H1 (cell line): ENCODE results near the gene SQOR. TPM values are rescaled to one million over a fixed set of nuclear protein-coding genes. Genes with fewer than 3 reads are reported as not detected.

Source experiments
- CTCF ChIA-PET: fragments of 300-600 bp; sonication (Branson Sonifier 250); formaldehyde crosslinking; loops from one replicate; lab custom pipeline; 2021; ENCODE audit not compliant: partially characterized antibody; lab: Charles Lee
- POLR2A ChIA-PET: fragments of 300-600 bp; sonication (Branson Sonifier 250); formaldehyde crosslinking; loops from one replicate; lab custom pipeline; 2021; ENCODE audit warnings: inconsistent platforms; ENCODE audit not compliant: partially characterized antibody; lab: Charles Lee
- DNase-seq, 2 experiments: peaks; one replicate each; pipeline versions ENCODE4 v3.0.0 to v3.0.0-alpha.2; 2010 to 2022; ENCODE audit warnings: low spot score in 2 of 2, low read depth in 1 of 2, mixed read lengths in 1 of 2
- FAIRE-seq: peaks from 2 replicates; lab custom pipeline; 2011; peaks lifted over from hg19 to GRCh38; lab: Jason Lieb, UNC
- H2AFZ ChIP-seq: 2 replicates; pipeline ENCODE4 v1.8.1; 2012; ENCODE audit warnings: low read length, inconsistent platforms
- H2AK5ac ChIP-seq: 2 replicates; pipeline ENCODE4 v1.6.1; 2013; ENCODE audit warnings: low read depth, low read length
- H2BK120ac ChIP-seq: replicated peaks from 2 replicates; pipeline ENCODE3; 2013; ENCODE audit warnings: low read depth, low read length, inconsistent platforms
- H2BK12ac ChIP-seq: 2 replicates; pipeline ENCODE4 v1.6.1; 2013; ENCODE audit warnings: low read depth, low read length
- H2BK15ac ChIP-seq: 2 replicates; pipeline ENCODE4 v1.6.1; 2013; ENCODE audit warnings: low read length
- H2BK20ac ChIP-seq: 2 replicates; pipeline ENCODE4 v1.6.1; 2013; ENCODE audit warnings: low read length
- H2BK5ac ChIP-seq: 2 replicates; pipeline ENCODE4 v1.6.1; 2013; ENCODE audit warnings: low read depth, low read length
- H3K14ac ChIP-seq: 2 replicates; pipeline ENCODE4 v1.6.1; 2013; ENCODE audit warnings: inconsistent platforms; ENCODE audit not compliant: insufficient read length
- H3K18ac ChIP-seq: 2 replicates; pipeline ENCODE4 v1.6.1; 2013; ENCODE audit warnings: low read length; ENCODE audit errors: extremely low read depth
- H3K23ac ChIP-seq: 2 replicates; pipeline ENCODE4 v1.6.1; 2013; ENCODE audit warnings: inconsistent platforms; ENCODE audit not compliant: insufficient read length
- H3K23me2 ChIP-seq: 2 replicates; pipeline ENCODE4 v1.6.1; 2013; ENCODE audit warnings: low read depth, low read length
- H3K27ac ChIP-seq: 2 replicates; pipeline ENCODE4 v1.6.1; 2011; ENCODE audit warnings: low read depth, low read length, inconsistent platforms
- H3K27me3 ChIP-seq, 4 experiments: replicated peaks in 1 of 4; 1 replicate in 1 of 4; 2 replicates in 3 of 4; pipeline versions ENCODE4 v1.6.1 to v1.8.1; 2011 to 2013; ENCODE audit warnings: low read length in 3 of 4, mild to moderate bottlenecking in 3 of 4, inconsistent platforms in 2 of 4, mixed read lengths in 2 of 4, moderate library complexity in 1 of 4; ENCODE audit not compliant: control insufficient read depth in 3 of 4, insufficient read depth in 3 of 4; ENCODE audit errors: extremely low read depth in 1 of 4
- H3K36me3 ChIP-seq, 4 experiments: 2 replicates each; pipeline versions ENCODE4 v1.6.1 to v1.8.1; 2011 to 2013; ENCODE audit warnings: mild to moderate bottlenecking in 4 of 4, low read length in 3 of 4, moderate library complexity in 2 of 4, control low read depth in 1 of 4, inconsistent platforms in 1 of 4; ENCODE audit not compliant: insufficient read depth in 4 of 4, control insufficient read depth in 2 of 4
- H3K4ac ChIP-seq: replicated peaks from 2 replicates; pipeline ENCODE3; 2013; ENCODE audit warnings: low read length, low read depth, mixed read lengths, inconsistent platforms; ENCODE audit not compliant: insufficient read length
- H3K4me1 ChIP-seq, 4 experiments: replicated peaks in 1 of 4; 1 replicate in 1 of 4; 2 replicates in 3 of 4; pipeline versions ENCODE4 v1.6.1 to v1.8.1; 2011 to 2013; ENCODE audit warnings: low read length in 3 of 4, inconsistent platforms in 2 of 4, mixed read lengths in 1 of 4; ENCODE audit not compliant: insufficient read depth in 4 of 4, control insufficient read depth in 3 of 4
- H3K4me2 ChIP-seq, 2 experiments: 2 replicates each; pipeline versions ENCODE4 v1.6.1 to v1.8.1; 2011 to 2013; ENCODE audit warnings: low read depth in 2 of 2, low read length in 2 of 2, control low read depth in 1 of 2, inconsistent platforms in 1 of 2, mild to moderate bottlenecking in 1 of 2; ENCODE audit not compliant: insufficient read depth in 1 of 2
- H3K4me3 ChIP-seq, 4 experiments: fragments of 200-600, 300-600 bp in 1 of 4; sonication (generic), shearing (Covaris generic), sonication (Bioruptor Twin) in 1 of 4; 2 replicates each; pipeline versions ENCODE4 v1.5.1 to v1.8.1; 2011 to 2016; ENCODE audit warnings: low read length in 4 of 4, low read depth in 3 of 4, control low read depth in 2 of 4, inconsistent platforms in 2 of 4, mild to moderate bottlenecking in 2 of 4, mixed read lengths in 1 of 4, moderate library complexity in 1 of 4; ENCODE audit not compliant: insufficient read depth in 2 of 4; ENCODE audit errors: extremely low read depth in 1 of 4
- H3K56ac ChIP-seq: replicated peaks from 2 replicates; pipeline ENCODE3; 2013; ENCODE audit warnings: low read depth, mild to moderate bottlenecking, mixed read lengths, low read length, inconsistent platforms; ENCODE audit not compliant: insufficient read length
- H3K79me1 ChIP-seq: 2 replicates; pipeline ENCODE4 v1.6.1; 2013; ENCODE audit warnings: low read depth, low read length, control low read depth
- H3K79me2 ChIP-seq, 2 experiments: 2 replicates each; pipeline versions ENCODE4 v1.6.1 to v1.8.1; 2012 to 2013; ENCODE audit warnings: low read length in 2 of 2, mild to moderate bottlenecking in 2 of 2, inconsistent platforms in 1 of 2; ENCODE audit not compliant: insufficient read depth in 2 of 2, control insufficient read depth in 1 of 2
- H3K9ac ChIP-seq, 4 experiments: replicated peaks in 1 of 4; 1 replicate in 1 of 4; 2 replicates in 3 of 4; pipeline versions ENCODE4 v1.6.1 to v1.8.1; 2011 to 2013; ENCODE audit warnings: low read depth in 3 of 4, low read length in 3 of 4, control low read depth in 2 of 4, mild to moderate bottlenecking in 2 of 4, moderate library complexity in 2 of 4, inconsistent platforms in 1 of 4; ENCODE audit errors: extremely low read depth in 1 of 4
- H3K9me3 ChIP-seq, 2 experiments: 2 replicates each; pipeline versions ENCODE4 v1.6.1 to v1.8.1; 2012 to 2013; ENCODE audit warnings: mild to moderate bottlenecking in 2 of 2, moderate library complexity in 2 of 2, control low read depth in 1 of 2, inconsistent platforms in 1 of 2, low read depth in 1 of 2, low read length in 1 of 2, mixed read lengths in 1 of 2; ENCODE audit not compliant: insufficient read depth in 2 of 2
- H4K20me1 ChIP-seq, 2 experiments: replicated peaks in 1 of 2; 2 replicates each; pipeline versions ENCODE3 to v1.8.1; 2011 to 2013; ENCODE audit warnings: inconsistent platforms in 2 of 2, low read length in 2 of 2, mild to moderate bottlenecking in 1 of 2; ENCODE audit not compliant: insufficient read depth in 2 of 2, control insufficient read depth in 1 of 2
- H4K5ac ChIP-seq: 2 replicates; pipeline ENCODE4 v1.6.1; 2013; ENCODE audit warnings: low read length, low read depth, mixed read lengths, inconsistent platforms; ENCODE audit not compliant: insufficient read length
- H4K8ac ChIP-seq: 2 replicates; pipeline ENCODE4 v1.8.0; 2013; ENCODE audit warnings: mild to moderate bottlenecking, moderate library complexity, low read length, inconsistent platforms; ENCODE audit not compliant: insufficient read depth; ENCODE audit errors: extremely low read depth
- H4K91ac ChIP-seq: replicated peaks from 2 replicates; pipeline ENCODE3; 2013; ENCODE audit warnings: low read length, mixed read lengths, inconsistent platforms; ENCODE audit not compliant: insufficient read length
- GTF2F1 ChIP-seq: IDR thresholded peaks from 2 replicates; pipeline ENCODE4 v1.6.1; 2012; ENCODE audit warnings: low read depth, low read length, improper control_type of control experiment, borderline replicate concordance
- JUND ChIP-seq: IDR thresholded peaks from 2 replicates; pipeline ENCODE4 v1.6.1; 2011; ENCODE audit warnings: mild to moderate bottlenecking, improper control_type of control experiment, low read length
- POU5F1 ChIP-seq: IDR thresholded peaks from 2 replicates; pipeline ENCODE4 v1.6.1; 2011; ENCODE audit warnings: low read depth, mild to moderate bottlenecking, low read length, moderate library complexity
- RAD21 ChIP-seq, 2 experiments: IDR thresholded peaks in 1 of 2; conservative IDR thresholded peaks in 1 of 2; 2 replicates each; pipeline ENCODE4 v1.6.1; 2011; ENCODE audit warnings: low read depth in 2 of 2, low read length in 2 of 2, improper control_type of control experiment in 1 of 2, inconsistent platforms in 1 of 2, mild to moderate bottlenecking in 1 of 2, moderate library complexity in 1 of 2
- SAP30 ChIP-seq: fragments of 300-600 bp; sonication (generic); IDR thresholded peaks from 2 replicates; pipeline ENCODE4 v1.7.1; 2012; ENCODE audit warnings: low read length, moderate library complexity, mild to moderate bottlenecking, inconsistent platforms; ENCODE audit not compliant: insufficient read depth, insufficient replicate concordance
- SIX5 ChIP-seq: IDR thresholded peaks from 2 replicates; pipeline ENCODE4 v1.6.1; 2011; ENCODE audit warnings: mild to moderate bottlenecking, low read depth, low read length
- SP1 ChIP-seq: IDR thresholded peaks from 2 replicates; pipeline ENCODE4 v1.6.1; 2011; ENCODE audit warnings: low read depth, low read length
- SP4 ChIP-seq: IDR thresholded peaks from 2 replicates; pipeline ENCODE4 v1.6.1; 2012; ENCODE audit warnings: low read length, inconsistent platforms
- SUZ12 ChIP-seq: fragments of 200-600 bp; sonication (generic); IDR thresholded peaks from 2 replicates; pipeline ENCODE4 v1.6.1; 2012; ENCODE audit warnings: mild to moderate bottlenecking, inconsistent platforms, low read length, moderate library complexity, mixed read lengths
- TEAD4 ChIP-seq: IDR thresholded peaks from 2 replicates; pipeline ENCODE4 v1.6.1; 2012; ENCODE audit warnings: low read depth, low read length, inconsistent platforms, mixed read lengths
- WGBS, 2 experiments: shearing (Covaris generic) in 1 of 2; methylation state at CpG; one replicate each; pipeline versions ENCODE4 v1.1.6 to v1.1.7; 2013 to 2015; ENCODE audit warnings: low lambda C conversion rate in 2 of 2, mixed read lengths in 2 of 2, inconsistent platforms in 1 of 2, low coverage in 1 of 2, missing lambda C conversion rate in 1 of 2; ENCODE audit not compliant: insufficient replicate concordance in 2 of 2, insufficient coverage in 1 of 2, insufficient read length in 1 of 2; ENCODE audit errors: extremely low coverage in 1 of 2, missing lambda C conversion rate in 1 of 2; 5-methylcytosine and 5-hydroxymethylcytosine counted together
- polyA plus RNA-seq, 7 experiments: library from polyadenylated mRNA; depleted of rRNA in 3 of 7; stranded (reverse) in 5 of 7; unstranded in 2 of 7; fragments of >200 nt in 5 of 7; fragments of 200-250 nt in 2 of 7; gene quantifications; 1 replicate in 5 of 7; 2 replicates in 1 of 7; 4 replicates in 1 of 7; pipeline versions ENCODE4 v1.2.1 to v1.2.3, GENCODE V29; 2011 to 2013; ENCODE audit warnings: missing spikeins in 2 of 7, mixed read lengths in 2 of 7
- total RNA-seq: library from RNA; stranded (reverse); fragmentation: NEBNext Ultra II Directional; extraction: Animal tissue kit (Norgen Biotek cat#: 25700); gene quantifications from 2 replicates; pipeline ENCODE4 v1.2.1, GENCODE V29; 2021
- TF ChIP-seq, protein P1 (sequence below): IDR thresholded peaks from 2 replicates; pipeline ENCODE4 v1.6.1; 2011; ENCODE audit warnings: low read depth, mild to moderate bottlenecking, low read length; ENCODE audit not compliant: insufficient read depth

The SQOR gene
- total and polyA plus RNA-seq, 2 of the 8 experiments (the other 6 are each of a cell fraction or from before 2014, with no cell fraction given): 0.20 to 0.22 TPM

DNA sequence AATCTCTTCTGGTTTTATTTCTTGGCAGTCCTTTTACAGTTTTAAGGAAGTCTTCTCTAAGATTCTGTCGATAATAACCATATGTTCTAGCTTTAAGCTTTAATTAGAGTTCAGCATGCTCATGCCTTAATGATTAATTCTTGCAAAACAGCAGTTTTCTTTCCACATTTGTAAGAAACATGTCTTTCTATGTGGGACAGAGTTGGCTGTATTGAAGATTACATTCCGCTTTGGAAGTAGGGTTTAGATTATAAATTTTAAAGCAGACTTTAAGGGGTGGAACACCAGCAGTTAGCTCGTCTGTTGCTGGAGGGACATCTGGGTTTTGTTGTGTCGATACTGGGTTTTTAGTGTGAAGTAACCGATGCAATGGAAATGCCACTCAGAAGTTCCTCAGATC, 35.3 kb downstream of the SQOR start:
- Histone ChIP-seq H3K18ac (no peak overlapping the region), H4K20me1 (peaks cover 0 to 2% of the 10 kb centered on the region in 2 experiments), H3K4ac (no peak overlapping the region), H3K4me1 (no peaks in the 10 kb centered on the region), H3K23ac (no peak overlapping the region), H2AFZ (no peak overlapping the region), H2BK15ac (no peak overlapping the region), H2BK20ac (no peak overlapping the region), H2BK120ac (no peak overlapping the region), H3K27me3 (no peaks in the 10 kb centered on the region), H3K79me1 (no peaks in the 10 kb centered on the region), H3K4me3 (no peak overlapping the region), H4K8ac (no peak overlapping the region), H3K9me3 (0 out of 4 replicates have a peak, but pooled peaks cover 0 to 2% of the 10 kb centered on the region in 2 experiments), H3K56ac (no peak overlapping the region), H2BK12ac (no peak overlapping the region), H3K14ac (no peak overlapping the region), H3K23me2 (no peaks in the 10 kb centered on the region), H2AK5ac (no peak overlapping the region), H3K9ac (no peak overlapping the region), H4K91ac (no peak overlapping the region), H3K36me3 (no peaks in the 10 kb centered on the region), H3K4me2 (no peak overlapping the region), H3K27ac (no peak overlapping the region), H2BK5ac (no peak overlapping the region), H3K79me2 (no peaks in the 10 kb centered on the region), H4K5ac (no peak overlapping the region)
- no peak for DNase-seq
- ChIA-PET CTCF (interaction anchor here (1.0 to 1.3 kb wide), 3 partner anchors 8 to 34 kb away, joined by 4 to 8 read pairs (median 4); no protein-coding TSS in a partner anchor), POLR2A (no interaction called here)
- WGBS, 2 experiments: 94% methylated on average over 5 of the region's 5 CpGs; no CpG with 5 or more reads in 1 of the 2 experiments
- FAIRE-seq: no peak
- TF ChIP-seq GTF2F1 (no peak), POU5F1 (no peak), JUND (no peak), RAD21 (IDR thresholded peaks at IDR 0.05 in 1 of 2, conservative IDR thresholded peaks at IDR 0.05 in 1 of 2; ENCODE audit: low read depth in 2 of 2, low read length in 2 of 2) (no peak), TEAD4 (no peak), SP4 (no peak), SUZ12 (no peak), SIX5 (no peak), SP1 (no peak), SAP30 (no peak)
- TF ChIP-seq, protein P1, sequence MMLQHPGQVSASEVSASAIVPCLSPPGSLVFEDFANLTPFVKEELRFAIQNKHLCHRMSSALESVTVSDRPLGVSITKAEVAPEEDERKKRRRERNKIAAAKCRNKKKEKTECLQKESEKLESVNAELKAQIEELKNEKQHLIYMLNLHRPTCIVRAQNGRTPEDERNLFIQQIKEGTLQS: no peak
